Measurements from ENCODE around the gene ZNF436.

ZNF436 gene

DNA sequence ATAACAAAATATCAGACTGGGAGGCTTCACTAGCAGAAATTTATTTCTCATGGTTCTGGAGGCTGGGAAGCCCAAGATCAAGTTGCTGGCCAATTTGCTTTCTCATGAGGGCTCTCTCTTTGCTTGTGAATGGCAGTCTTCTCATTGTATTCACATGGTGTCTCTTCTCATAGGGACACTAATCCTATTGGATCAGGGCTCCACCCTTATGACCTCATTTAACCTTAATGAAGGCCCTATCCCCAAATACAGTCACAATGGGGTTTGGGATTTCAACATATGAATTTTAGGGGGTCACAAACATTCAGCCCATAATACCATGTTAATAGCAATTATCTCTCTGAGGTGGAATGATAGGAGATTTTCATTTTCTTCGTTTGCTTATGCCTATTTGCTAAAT lies 29.6 kb upstream of the ZNF436 start:
- FAIRE-seq, result no peak
- TF ChIP-seq, protein P1, sequence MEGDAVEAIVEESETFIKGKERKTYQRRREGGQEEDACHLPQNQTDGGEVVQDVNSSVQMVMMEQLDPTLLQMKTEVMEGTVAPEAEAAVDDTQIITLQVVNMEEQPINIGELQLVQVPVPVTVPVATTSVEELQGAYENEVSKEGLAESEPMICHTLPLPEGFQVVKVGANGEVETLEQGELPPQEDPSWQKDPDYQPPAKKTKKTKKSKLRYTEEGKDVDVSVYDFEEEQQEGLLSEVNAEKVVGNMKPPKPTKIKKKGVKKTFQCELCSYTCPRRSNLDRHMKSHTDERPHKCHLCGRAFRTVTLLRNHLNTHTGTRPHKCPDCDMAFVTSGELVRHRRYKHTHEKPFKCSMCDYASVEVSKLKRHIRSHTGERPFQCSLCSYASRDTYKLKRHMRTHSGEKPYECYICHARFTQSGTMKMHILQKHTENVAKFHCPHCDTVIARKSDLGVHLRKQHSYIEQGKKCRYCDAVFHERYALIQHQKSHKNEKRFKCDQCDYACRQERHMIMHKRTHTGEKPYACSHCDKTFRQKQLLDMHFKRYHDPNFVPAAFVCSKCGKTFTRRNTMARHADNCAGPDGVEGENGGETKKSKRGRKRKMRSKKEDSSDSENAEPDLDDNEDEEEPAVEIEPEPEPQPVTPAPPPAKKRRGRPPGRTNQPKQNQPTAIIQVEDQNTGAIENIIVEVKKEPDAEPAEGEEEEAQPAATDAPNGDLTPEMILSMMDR (IDR thresholded peaks at IDR 0.05; ENCODE audit: insufficient read depth, missing control alignments), result no peak

DNA sequence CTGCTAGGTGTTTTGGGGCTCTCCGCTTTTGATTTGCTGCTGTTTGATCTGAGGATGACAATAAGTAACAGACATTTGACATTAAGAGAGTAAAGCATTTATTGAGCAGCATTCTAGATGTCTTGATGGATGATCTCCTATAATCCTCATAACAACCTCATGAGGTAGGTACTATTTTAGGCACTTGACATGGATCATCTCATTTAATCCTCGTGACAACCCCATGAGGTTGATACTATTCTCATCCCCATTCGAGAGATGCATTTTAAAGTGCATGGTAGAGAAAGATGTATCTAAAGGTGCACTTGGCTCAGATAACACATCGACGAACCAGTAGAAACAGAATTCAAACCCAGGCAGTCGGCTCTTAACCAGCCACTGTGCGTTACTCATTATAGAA lies 28.3 kb upstream of the ZNF436 start:
- FAIRE-seq, result no peak
- TF ChIP-seq, protein P1 (IDR thresholded peaks at IDR 0.05; ENCODE audit: insufficient read depth, missing control alignments), result no peak
- no peak for DNase-seq (ENCODE audit: insufficient read length, low spot score)

More for the DNA sequence above, 29.6 kb upstream of the ZNF436 start:
- no peak for DNase-seq (ENCODE audit: insufficient read length, low spot score)

DNA sequence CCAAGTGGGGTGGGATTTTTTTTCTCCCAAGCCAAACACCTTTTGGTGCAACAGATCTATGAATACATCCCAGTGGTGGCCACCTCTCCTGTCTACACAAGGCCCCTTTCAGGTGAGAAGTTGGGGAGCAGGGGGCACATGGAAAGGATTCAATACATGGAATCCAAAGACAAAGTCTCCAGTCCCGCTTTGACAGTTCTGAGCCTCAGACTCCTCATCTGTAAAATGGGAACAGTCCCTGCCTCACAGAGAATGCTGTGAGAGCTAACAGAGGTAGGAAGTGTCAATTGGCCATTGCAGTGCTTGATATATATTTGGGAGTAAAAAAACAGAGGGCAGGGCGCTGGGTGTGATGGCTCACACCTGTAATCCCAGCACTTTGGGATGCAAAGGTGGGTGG lies 26.7 kb upstream of the ZNF436 start:
- TF ChIP-seq, protein P1 (IDR thresholded peaks at IDR 0.05; ENCODE audit: insufficient read depth, missing control alignments), result no peak
- FAIRE-seq, result no peak
- no peak for DNase-seq (ENCODE audit: insufficient read length, low spot score)

DNA sequence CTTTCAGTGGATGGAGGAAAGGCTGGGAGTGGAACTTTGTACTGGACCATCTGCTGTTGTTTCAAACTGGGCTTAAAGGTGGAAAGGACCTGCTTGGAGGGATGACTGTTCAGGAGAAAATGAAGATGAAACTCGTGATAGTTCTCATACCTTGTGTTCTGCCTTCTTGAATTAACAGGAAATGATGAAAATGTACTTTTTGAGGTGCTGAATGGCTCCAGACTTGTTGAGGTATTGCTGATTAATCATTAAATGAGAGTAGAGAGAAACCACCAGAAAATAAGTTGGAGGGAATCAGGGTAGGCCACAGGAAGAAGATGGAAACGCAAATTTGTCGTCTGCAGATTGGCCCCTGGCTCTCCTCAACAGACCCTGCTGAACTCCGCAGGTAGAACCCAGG lies 26.2 kb upstream of the ZNF436 start:
- TF ChIP-seq, protein P1 (IDR thresholded peaks at IDR 0.05; ENCODE audit: insufficient read depth, missing control alignments), result no peak
- no peak for DNase-seq (ENCODE audit: insufficient read length, low spot score)
- no peak for FAIRE-seq

DNA sequence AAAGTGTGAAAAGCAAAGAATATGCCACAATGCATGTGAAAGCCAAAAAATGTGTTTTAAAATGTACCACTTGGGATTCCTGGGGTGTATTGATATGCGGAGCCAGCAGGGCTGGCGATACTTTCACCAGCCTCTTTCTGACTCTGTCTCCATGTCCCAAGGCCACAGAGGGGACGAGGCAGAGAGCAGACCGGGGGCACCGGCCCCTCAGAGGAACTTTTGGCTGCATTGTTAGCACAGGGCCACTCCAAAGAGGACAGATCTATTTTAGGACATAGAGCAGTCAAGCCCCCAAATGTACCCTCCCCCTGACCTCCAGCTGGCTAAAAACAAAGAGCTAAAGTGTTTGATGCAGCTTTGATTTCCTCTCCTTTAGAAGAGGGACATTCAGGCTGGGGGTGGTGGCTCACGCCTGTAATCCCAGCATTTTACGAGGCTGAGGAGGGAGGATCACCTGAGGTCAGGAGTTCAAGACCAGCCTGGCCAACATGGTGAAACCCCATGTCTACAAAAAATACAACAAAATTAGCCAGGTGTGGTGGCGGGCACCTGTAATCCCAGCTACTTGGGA lies 25.6 kb upstream of the ZNF436 start:
- TF ChIP-seq, protein P1 (IDR thresholded peaks at IDR 0.05; ENCODE audit: insufficient read depth, missing control alignments), result no peak
- DNase-seq (ENCODE audit: insufficient read length, low spot score) (no peak), FAIRE-seq (no peak)

DNA sequence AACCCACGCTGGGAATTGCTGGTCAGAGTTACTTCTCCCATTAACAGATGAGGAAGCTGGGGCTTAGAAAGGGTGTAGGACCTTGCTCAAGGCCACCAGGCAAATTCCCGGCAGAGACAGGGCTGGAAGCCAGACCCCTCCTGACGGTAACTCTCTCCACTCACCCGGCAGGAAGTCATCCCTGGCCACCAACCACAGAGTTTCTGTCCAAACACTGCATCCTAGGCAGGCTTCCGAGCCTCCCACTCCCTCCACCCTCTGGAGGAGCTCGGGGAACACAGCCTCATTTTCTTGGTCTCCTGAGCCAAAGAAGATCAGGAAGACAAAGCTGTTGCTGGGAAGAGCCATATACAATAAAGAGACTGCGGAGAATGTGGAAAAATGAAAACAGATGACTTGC lies 25.0 kb upstream of the ZNF436 start:
- DNase-seq (ENCODE audit: insufficient read length, low spot score) (no peak), FAIRE-seq (no peak)
- TF ChIP-seq, protein P1 (IDR thresholded peaks at IDR 0.05; ENCODE audit: insufficient read depth, missing control alignments), result no peak

DNA sequence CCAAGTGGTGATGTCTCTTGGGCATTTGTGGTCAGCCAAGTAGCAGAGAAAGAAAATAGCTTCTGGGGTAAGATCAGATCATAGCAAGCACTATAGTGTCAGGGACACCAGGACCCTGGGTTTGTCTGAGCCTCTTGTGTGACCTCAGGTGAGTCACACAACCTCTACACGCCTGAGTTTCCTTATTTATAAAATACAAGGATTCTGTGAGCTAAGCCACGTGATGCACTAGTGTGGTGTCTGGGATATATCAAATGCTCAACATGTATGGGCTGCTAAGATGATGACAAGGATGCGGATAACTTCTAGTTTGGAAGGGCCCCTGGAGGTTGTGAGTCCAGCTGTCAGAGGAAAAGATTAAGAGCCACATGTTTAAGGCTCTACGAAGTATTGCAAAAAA lies 24.5 kb upstream of the ZNF436 start:
- TF ChIP-seq, protein P1 (IDR thresholded peaks at IDR 0.05; ENCODE audit: insufficient read depth, missing control alignments), result no peak
- no peak for DNase-seq (ENCODE audit: insufficient read length, low spot score)
- no peak for FAIRE-seq

Measured in D721Med (cell line).